K562 (cell line): ENCODE data around the gene SMIM12. TPM values are rescaled to one million over a fixed set of nuclear protein-coding genes. Genes with fewer than 3 reads are reported as not detected.

Source experiments
- HNRNPH1 ChIP-seq: fragments of 200-400 bp; formaldehyde crosslinking; optimal IDR thresholded peaks from 2 replicates; pipeline ENCODE3; 2017; ENCODE audit warnings: low read depth, mild to moderate bottlenecking, low read length, moderate library complexity
- MAFK ChIP-seq: IDR thresholded peaks from 2 replicates; pipeline ENCODE4 v1.6.1; 2011; ENCODE audit warnings: low read length, improper control_type of control experiment
- NR2C1 ChIP-seq, 2 experiments: fragments of 450-650 bp; IDR thresholded peaks; 2 replicates each; pipeline ENCODE4 v1.6.1; 2017; ENCODE audit warnings: mild to moderate bottlenecking in 2 of 2, antibody characterized with exemption in 1 of 2, inconsistent platforms in 1 of 2, missing compliant biosample characterization in 1 of 2, missing genetic modification characterization in 1 of 2
- PURB ChIP-seq: sonication (generic); formaldehyde crosslinking; IDR thresholded peaks from 2 replicates; pipeline ENCODE4 v1.9.0; 2021; ENCODE audit warnings: low read depth, mild to moderate bottlenecking, missing genetic modification reagents
- RFX7 ChIP-seq: fragments of 250-450 bp; sonication (Bioruptor Pico); IDR thresholded peaks from 2 replicates; pipeline ENCODE4 v1.5.1; 2021; ENCODE audit warnings: mild to moderate bottlenecking
- polyA plus RNA-seq, 8 experiments: library from polyadenylated mRNA; depleted of rRNA in 4 of 8; stranded (reverse) in 5 of 8; unstranded in 3 of 8; fragments of >200 nt; fragmentation: Nextera tagmentation in 2 of 8; fragmentation: Illumina TruSeq in 1 of 8; extraction: Ambion mirVana in 2 of 8; extraction: Trizol in 1 of 8; gene quantifications; 2 replicates each; pipeline versions ENCODE4 v1.2.1 to v1.2.3, GENCODE V29; 2011 to 2014; ENCODE audit warnings: inconsistent platforms in 1 of 8, missing spikeins in 1 of 8
- total RNA-seq, 7 experiments: library from RNA; depleted of rRNA in 6 of 7; stranded (reverse); fragments of >200 nt in 6 of 7; fragmentation: Illumina TruSeq in 2 of 7; extraction: Trizol in 2 of 7; gene quantifications; 2 replicates each; pipeline versions ENCODE4 v1.2.1 to v1.2.3, GENCODE V29; 2011 to 2021; ENCODE audit warnings: low replicate concordance in 1 of 7
- TF ChIP-seq, protein P1 (sequence below): fragments of 450-650 bp; IDR thresholded peaks from 2 replicates; pipeline ENCODE4 v1.6.1; 2016; ENCODE audit warnings: low read depth
- TF ChIP-seq, protein P2 (sequence below): sonication (generic); formaldehyde crosslinking; IDR thresholded peaks from 2 replicates; pipeline ENCODE4 v1.8.1; 2023; ENCODE audit warnings: mild to moderate bottlenecking, missing genetic modification reagents
- TF ChIP-seq, protein P3 (sequence below): fragments of 250-450 bp; sonication (Bioruptor Pico); IDR thresholded peaks from 2 replicates; pipeline ENCODE4 v1.5.1; 2021; ENCODE audit warnings: mild to moderate bottlenecking

The SMIM12 gene
- total and polyA plus RNA-seq, 9 of the 15 experiments (the other 6 are each of a cell fraction or from before 2014, with no cell fraction given) = 51.7 to 112 (median 63.9) TPM

DNA sequence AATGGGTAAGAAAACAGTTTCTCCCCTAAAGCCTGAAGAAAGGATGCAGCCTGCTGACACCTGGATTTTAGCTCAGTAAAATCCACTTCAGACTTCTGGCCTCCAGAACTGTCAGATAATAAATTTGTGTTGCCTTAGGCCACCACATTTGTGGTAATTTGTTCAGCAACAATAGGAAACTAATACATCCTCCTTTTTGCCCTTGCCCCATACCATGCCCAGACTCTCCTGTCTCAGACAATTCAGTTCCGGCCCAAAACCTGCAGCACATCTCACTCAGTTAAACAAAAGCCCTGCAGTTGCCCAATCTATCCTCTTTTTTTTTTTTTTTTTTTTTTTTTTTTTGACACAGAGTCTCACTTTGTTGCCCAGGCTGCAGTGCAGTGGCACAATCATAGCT is 25.8 kb downstream of the SMIM12 start (continued):
- TF ChIP-seq, protein P1, sequence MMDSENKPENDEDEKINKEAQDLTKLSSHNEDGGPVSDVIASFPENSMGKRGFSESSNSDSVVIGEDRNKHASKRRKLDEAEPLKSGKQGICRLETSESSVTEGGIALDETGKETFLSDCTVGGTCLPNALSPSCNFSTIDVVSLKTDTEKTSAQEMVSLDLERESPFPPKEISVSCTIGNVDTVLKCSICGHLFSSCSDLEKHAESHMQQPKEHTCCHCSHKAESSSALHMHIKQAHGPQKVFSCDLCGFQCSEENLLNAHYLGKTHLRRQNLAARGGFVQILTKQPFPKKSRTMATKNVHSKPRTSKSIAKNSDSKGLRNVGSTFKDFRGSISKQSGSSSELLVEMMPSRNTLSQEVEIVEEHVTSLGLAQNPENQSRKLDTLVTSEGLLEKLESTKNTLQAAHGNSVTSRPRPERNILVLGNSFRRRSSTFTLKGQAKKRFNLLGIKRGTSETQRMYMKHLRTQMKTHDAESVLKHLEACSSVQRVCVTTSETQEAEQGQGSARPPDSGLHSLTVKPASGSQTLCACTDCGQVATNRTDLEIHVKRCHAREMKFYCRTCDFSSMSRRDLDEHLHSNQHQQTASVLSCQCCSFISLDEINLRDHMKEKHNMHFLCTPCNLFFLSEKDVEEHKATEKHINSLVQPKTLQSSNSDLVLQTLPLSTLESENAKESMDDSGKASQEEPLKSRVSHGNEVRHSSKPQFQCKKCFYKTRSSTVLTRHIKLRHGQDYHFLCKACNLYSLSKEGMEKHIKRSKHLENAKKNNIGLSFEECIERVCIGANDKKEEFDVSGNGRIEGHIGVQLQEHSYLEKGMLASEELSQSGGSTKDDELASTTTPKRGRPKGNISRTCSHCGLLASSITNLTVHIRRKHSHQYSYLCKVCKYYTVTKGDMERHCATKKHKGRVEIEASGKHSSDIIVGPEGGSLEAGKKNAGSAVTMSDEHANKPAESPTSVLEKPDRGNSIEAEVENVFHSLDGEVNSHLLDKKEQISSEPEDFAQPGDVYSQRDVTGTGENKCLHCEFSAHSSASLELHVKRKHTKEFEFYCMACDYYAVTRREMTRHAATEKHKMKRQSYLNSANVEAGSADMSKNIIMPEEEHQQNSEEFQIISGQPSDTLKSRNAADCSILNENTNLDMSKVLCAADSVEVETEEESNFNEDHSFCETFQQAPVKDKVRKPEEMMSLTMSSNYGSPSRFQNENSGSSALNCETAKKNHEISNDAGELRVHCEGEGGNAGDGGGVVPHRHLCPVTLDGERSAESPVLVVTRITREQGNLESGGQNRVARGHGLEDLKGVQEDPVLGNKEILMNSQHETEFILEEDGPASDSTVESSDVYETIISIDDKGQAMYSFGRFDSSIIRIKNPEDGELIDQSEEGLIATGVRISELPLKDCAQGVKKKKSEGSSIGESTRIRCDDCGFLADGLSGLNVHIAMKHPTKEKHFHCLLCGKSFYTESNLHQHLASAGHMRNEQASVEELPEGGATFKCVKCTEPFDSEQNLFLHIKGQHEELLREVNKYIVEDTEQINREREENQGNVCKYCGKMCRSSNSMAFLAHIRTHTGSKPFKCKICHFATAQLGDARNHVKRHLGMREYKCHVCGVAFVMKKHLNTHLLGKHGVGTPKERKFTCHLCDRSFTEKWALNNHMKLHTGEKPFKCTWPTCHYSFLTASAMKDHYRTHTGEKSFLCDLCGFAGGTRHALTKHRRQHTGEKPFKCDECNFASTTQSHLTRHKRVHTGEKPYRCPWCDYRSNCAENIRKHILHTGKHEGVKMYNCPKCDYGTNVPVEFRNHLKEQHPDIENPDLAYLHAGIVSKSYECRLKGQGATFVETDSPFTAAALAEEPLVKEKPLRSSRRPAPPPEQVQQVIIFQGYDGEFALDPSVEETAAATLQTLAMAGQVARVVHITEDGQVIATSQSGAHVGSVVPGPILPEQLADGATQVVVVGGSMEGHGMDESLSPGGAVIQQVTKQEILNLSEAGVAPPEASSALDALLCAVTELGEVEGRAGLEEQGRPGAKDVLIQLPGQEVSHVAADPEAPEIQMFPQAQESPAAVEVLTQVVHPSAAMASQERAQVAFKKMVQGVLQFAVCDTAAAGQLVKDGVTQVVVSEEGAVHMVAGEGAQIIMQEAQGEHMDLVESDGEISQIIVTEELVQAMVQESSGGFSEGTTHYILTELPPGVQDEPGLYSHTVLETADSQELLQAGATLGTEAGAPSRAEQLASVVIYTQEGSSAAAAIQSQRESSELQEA = no peak
- TF ChIP-seq, protein P2, sequence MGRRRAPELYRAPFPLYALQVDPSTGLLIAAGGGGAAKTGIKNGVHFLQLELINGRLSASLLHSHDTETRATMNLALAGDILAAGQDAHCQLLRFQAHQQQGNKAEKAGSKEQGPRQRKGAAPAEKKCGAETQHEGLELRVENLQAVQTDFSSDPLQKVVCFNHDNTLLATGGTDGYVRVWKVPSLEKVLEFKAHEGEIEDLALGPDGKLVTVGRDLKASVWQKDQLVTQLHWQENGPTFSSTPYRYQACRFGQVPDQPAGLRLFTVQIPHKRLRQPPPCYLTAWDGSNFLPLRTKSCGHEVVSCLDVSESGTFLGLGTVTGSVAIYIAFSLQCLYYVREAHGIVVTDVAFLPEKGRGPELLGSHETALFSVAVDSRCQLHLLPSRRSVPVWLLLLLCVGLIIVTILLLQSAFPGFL (CRISPR knock-in tag) = no peak
- TF ChIP-seq HNRNPH1 (no peak), RFX7 (CRISPR knock-in tag) (no peak), NR2C1 (IDR thresholded peaks at IDR 0.05) (no peak), NR2C1 (tag; IDR thresholded peaks at IDR 0.05) (no peak), MAFK (no peak), PURB (no peak)
- TF ChIP-seq, protein P3, sequence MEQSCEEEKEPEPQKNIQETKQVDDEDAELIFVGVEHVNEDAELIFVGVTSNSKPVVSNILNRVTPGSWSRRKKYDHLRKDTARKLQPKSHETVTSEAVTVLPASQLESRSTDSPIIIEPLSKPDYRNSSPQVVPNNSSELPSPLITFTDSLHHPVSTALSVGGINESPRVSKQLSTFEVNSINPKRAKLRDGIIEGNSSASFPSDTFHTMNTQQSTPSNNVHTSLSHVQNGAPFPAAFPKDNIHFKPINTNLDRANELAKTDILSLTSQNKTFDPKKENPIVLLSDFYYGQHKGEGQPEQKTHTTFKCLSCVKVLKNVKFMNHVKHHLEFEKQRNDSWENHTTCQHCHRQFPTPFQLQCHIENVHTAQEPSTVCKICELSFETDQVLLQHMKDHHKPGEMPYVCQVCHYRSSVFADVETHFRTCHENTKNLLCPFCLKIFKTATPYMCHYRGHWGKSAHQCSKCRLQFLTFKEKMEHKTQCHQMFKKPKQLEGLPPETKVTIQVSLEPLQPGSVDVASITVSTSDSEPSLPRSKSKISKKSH (CRISPR knock-in tag) = no peak
- TF ChIP-seq, all 486 proteins: peak for 0
